NT2/D1 (cell line): ENCODE measurements around the gene TMEM126A.
"Not testable (repeated sequence)": the region's sequence is repeated elsewhere in the genome, so short reads cannot be mapped to it uniquely, and the experiment has no call there.

Experiments used
- DNase-seq: peaks from one replicate; pipeline ENCODE4 v3.0.0-alpha.2; 2011; ENCODE audit warnings: low read depth, low spot score
- H3K27me3 ChIP-seq: 2 replicates; pipeline ENCODE4 v1.6.0; 2011; ENCODE audit warnings: mild to moderate bottlenecking; ENCODE audit not compliant: insufficient read length, insufficient read depth
- H3K36me3 ChIP-seq: 2 replicates; pipeline ENCODE4 v1.6.1; 2011; ENCODE audit warnings: mild to moderate bottlenecking, low read length, mixed read lengths; ENCODE audit not compliant: insufficient read depth, insufficient read length
- H3K4me1 ChIP-seq: 2 replicates; pipeline ENCODE4 v1.5.1; 2011; ENCODE audit not compliant: insufficient read depth, insufficient read length
- H3K4me3 ChIP-seq: 2 replicates; pipeline ENCODE4 v1.5.1; 2011; ENCODE audit warnings: low read depth; ENCODE audit not compliant: insufficient read length
- H3K9ac ChIP-seq: 2 replicates; pipeline ENCODE4 v1.6.0; 2011; ENCODE audit warnings: low read depth; ENCODE audit not compliant: insufficient read length
- H3K9me3 ChIP-seq: 2 replicates; pipeline ENCODE4 v1.5.1; 2011; ENCODE audit warnings: mild to moderate bottlenecking, low read length; ENCODE audit not compliant: insufficient read depth
- SUZ12 ChIP-seq: IDR thresholded peaks from 2 replicates; pipeline ENCODE4 v1.6.1; 2011; ENCODE audit not compliant: insufficient read length, insufficient read depth; ENCODE audit errors: extremely low read depth
- YY1 ChIP-seq: IDR thresholded peaks from 2 replicates; pipeline ENCODE4 v1.6.1; 2011; ENCODE audit not compliant: insufficient read length, insufficient read depth
- ZNF274 ChIP-seq: IDR thresholded peaks from 2 replicates; pipeline ENCODE4 v1.6.1; 2011; ENCODE audit warnings: mild to moderate bottlenecking, low read depth, low read length

TMEM126A gene

DNA sequence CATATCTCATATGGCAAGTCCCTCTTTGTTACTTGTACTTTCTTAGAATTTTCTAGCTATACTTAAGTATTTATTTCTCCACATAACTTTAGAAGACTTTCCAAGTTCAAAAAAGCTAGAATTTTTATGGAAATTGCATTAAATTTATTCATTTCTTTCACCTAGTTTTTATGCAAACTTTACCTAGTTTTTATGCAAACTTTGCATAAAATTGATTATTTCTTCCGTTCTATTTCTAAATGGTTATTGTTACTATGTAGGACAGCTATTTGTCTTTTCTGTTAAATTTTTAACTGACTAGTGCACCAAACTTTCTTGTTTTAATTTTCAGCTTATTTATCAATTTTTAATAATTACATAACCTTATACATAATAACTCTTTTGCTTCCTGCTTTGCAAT lies 20.4 kb downstream of the TMEM126A start:
- no peak overlapping the region for H3K4me3 ChIP-seq
- H3K27me3 ChIP-seq = no peaks in the 10 kb centered on the region
- H3K9ac ChIP-seq = no peak overlapping the region
- no peak for DNase-seq
- no peaks in the 10 kb centered on the region for H3K4me1 ChIP-seq
- H3K36me3 ChIP-seq = peaks cover 8% of the 10 kb centered on the region
- TF ChIP-seq YY1 (no peak), SUZ12 (no peak), ZNF274 (no peak)
- peaks cover 16% of the 10 kb centered on the region; the same call in 1 of the 2 replicates for H3K9me3 ChIP-seq

DNA sequence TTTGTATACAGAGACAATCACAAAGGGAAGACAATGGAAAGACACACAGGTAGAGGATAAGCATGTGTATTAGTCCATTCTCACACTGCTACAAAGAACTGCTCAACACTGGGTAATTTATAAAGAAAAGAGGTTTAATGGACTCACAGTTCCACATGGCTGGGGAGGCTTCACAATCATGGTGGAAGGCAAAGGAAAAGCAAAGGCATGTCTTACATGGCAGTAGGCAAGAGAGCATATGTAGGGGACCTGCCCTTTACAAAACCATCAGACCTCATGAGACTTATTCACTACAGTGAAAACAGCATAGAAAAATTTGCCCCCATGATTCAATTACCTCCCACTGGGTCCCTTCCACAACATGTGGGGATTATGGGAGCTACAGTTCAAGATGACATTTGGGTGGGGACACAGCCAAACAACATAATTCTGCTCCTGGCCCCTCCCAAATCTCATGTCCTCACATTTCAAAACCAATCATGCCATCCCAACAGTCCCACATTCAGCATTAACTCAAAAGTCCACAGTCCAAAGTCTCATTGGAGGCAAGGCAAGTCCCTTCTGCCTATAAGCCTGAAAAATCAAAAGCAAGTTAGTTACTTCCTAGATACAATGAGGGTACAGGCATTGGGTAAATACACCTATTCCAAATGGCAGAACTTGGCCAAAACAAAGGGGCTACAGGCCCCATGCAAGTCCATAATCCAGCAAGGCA lies 23.3 kb downstream of the TMEM126A start:
- peaks cover 16% of the 10 kb centered on the region; the same call in 1 of the 2 replicates for H3K9me3 ChIP-seq
- not testable (repeated sequence) for H3K4me3 ChIP-seq, H3K36me3 ChIP-seq, H3K9ac ChIP-seq, H3K27me3 ChIP-seq, H3K4me1 ChIP-seq, DNase-seq

DNA sequence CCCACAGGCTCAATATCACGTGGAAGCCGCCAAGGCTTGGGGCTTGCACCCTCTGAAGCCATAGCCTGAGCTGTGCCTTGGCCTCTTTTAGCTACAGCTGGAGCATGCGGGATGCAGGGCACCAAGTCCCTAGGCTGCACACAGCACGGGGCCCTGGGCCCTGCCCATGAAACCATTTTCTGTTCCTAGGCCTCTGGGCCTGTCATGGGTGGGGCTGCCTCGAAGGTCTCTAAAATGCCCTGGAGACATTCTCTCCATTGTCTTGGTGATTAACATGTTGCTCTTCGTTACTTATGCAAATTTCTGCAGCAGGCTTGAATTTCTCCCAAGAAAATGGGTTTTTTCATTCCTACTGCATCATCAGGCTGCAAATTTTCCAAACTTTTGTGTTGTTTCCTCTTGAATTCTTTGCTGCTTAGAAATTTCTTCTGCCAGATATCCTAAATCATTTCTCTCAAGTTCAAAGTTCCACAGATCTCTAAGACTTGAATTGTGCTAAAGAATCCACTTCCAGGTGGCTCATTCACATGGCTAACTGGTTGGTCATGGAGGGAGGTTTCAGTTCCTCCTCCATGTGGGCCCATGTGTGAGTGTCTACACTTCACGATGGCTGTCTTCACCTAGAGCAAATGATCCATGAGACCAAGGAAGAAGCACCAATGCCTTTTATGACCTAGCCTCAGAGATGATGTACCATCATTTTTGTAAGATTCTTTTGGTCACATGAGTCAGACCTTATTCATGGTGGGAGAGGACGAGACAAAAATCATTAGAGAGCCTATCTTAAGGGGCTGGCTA lies 24.5 kb downstream of the TMEM126A start:
- Histone ChIP-seq H3K9ac (no peak overlapping the region), H3K4me3 (no peak overlapping the region), H3K27me3 (no peaks in the 10 kb centered on the region), H3K9me3 (peaks cover 16% of the 10 kb centered on the region; the same call in 1 of the 2 replicates), H3K36me3 (no peaks in the 10 kb centered on the region), H3K4me1 (no peaks in the 10 kb centered on the region)
- no peak for TF ChIP-seq ZNF274
- TF ChIP-seq YY1 = no peak
- TF ChIP-seq SUZ12 = no peak
- no peak for DNase-seq

DNA sequence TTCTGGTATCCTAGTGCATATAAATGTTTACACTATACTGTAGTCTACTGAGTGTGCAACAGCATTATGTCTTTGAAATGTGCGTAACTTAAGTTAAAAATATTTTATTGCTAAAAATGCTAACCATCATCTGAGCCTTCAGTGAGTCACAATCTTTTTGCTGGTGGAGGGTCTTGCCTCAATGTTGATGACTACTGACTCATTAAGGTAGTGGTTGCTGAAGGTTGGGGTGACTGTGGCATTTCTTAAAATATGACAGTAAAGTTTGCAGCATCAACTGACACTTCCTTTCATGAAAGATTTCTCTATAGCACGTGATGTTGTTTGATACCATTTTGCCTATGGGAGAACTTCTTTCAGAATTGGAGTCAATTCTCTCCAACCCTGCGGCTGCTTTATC lies 25.6 kb downstream of the TMEM126A start:
- H3K27me3 ChIP-seq = no peaks in the 10 kb centered on the region
- no peak for DNase-seq
- TF ChIP-seq SUZ12 = no peak

DNA sequence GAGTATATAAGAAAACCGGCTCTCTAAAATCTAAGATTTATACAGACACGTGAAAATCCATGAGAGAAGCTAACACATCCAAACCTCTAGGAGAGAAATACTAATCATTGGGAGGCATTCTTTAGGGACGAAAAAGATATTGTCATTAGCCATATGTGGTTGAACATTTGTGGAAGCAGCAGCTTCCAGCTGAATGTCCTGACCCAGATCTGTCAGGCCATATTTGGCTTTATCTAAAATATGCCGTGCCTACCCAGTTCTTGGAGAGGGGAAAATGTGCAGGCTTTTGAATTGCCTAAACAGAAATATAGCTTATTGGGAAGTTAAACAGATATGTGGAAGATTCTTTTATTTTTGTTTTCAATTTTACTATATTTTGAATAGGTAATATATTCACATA lies 31.8 kb downstream of the TMEM126A start:
- Histone ChIP-seq H3K4me1 (no peaks in the 10 kb centered on the region), H3K36me3 (no peaks in the 10 kb centered on the region), H3K27me3 (no peaks in the 10 kb centered on the region), H3K4me3 (no peak overlapping the region), H3K9ac (no peak overlapping the region), H3K9me3 (no peaks in the 10 kb centered on the region)
- DNase-seq = no peak
- TF ChIP-seq YY1 (no peak), ZNF274 (no peak), SUZ12 (no peak)

More for the DNA sequence above, 25.6 kb downstream of the TMEM126A start:
- H3K9me3 ChIP-seq = peaks cover 16% of the 10 kb centered on the region; the same call in 1 of the 2 replicates
- H3K9ac ChIP-seq = no peak overlapping the region
- no peaks in the 10 kb centered on the region for H3K4me1 ChIP-seq
- no peak overlapping the region for H3K4me3 ChIP-seq
- no peaks in the 10 kb centered on the region for H3K36me3 ChIP-seq

DNA sequence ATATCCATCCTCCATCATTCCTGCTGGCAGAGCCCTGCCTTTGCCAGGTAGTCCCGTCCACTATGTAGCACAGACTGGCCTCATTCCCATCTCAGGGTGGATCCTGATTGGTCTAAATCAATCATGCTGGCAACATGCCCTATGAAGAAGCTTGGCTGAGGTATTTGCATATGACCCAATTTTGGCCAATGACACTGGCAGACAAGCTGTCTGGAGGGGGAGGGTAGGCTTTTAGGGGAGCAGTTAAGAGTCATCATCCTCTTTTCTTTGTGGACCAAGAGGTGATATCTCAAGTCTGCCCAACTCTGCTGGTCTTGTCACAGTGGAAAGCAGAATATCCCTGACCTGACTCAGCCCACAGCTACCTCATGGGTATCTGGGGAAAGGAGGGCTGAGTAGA lies 33.1 kb downstream of the TMEM126A start:
- DNase-seq = no peak

DNA sequence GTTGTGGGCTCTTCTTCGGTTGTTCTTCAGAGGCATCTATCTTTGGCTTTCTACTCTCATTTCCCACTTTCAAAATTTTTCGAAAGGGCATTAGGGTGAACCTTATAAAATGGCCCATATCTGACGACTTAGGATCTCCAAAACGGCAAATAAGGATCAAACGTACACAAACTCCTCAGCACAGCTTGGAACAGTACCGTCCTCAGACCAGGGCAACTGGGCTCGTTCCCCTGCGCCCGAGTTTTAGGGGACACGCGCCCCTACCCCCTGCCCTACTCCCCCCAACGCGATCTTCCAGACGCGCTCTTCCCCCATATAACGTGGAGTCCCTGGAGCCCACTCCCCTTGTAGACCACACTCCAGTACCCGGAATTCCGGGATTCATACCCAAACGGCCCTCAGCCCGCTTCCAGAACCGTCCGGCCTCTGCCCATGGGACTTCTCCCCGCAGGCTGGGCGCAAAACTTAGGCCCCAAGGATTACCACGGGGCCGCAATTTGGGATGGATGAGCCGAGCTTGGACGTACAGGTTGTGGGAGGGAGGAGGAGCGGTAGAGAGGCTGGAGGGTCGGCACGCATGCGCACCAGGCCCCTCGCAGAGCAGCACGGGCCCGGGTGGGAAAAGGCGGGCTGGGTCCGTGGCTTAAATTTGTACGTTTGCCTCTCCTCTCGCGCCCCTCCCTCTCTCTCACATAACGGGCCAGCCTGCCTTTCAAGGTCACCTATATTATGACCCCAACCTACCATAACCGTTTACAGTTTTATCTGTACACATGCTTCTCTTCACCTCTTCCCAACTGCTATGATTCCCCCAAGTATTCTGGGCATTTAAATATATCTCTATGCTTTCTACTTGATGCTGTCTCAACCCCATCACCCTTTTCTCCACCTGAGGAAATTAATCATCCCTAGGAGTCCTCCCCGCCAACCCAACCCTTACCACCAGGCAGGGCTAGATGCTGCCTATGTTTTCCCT lies 34.9 kb downstream of the TMEM126A start:
- DNase-seq = no peak
- Histone ChIP-seq H3K9me3 (no peaks in the 10 kb centered on the region), H3K36me3 (no peaks in the 10 kb centered on the region), H3K27me3 (no peaks in the 10 kb centered on the region), H3K4me1 (no peaks in the 10 kb centered on the region), H3K9ac (no peak overlapping the region), H3K4me3 (no peak overlapping the region)
- TF ChIP-seq SUZ12 (no peak), ZNF274 (no peak), YY1 (no peak)

More for the DNA sequence above, 33.1 kb downstream of the TMEM126A start:
- no peaks in the 10 kb centered on the region for H3K4me1 ChIP-seq
- H3K9me3 ChIP-seq = no peaks in the 10 kb centered on the region
- TF ChIP-seq YY1 (no peak), ZNF274 (no peak), SUZ12 (no peak)
- H3K4me3 ChIP-seq = no peak overlapping the region
- no peaks in the 10 kb centered on the region for H3K27me3 ChIP-seq
- no peaks in the 10 kb centered on the region for H3K36me3 ChIP-seq
- H3K9ac ChIP-seq = no peak overlapping the region
